ENCODE measurements around the gene SEPTIN3. TPM values are rescaled to one million over a fixed set of nuclear protein-coding genes. Genes with fewer than 3 reads are reported as not detected.

Gene SEPTIN3
- total RNA-seq, 1 donor from 2014 or later: 2.5 TPM

GRCh38 chr22:41987276-41987675 lies 18.0 kb downstream of the SEPTIN3 start:
- Histone ChIP-seq H3K36me3 (ENCODE audit: control insufficient read depth, insufficient read depth, low read length) (no peaks in the 10 kb centered on the region), H3K4me3 (ENCODE audit: low read depth, low read length) (no peak overlapping the region), H3K27me3 (ENCODE audit: control insufficient read depth, insufficient read depth, low read length) (no peaks in the 10 kb centered on the region)
- DNase-seq (ENCODE audit: low read depth): no peak
- no peak for TF ChIP-seq CTCF (IDR thresholded peaks at IDR 0.05; ENCODE audit: insufficient read depth, low read length, poor library complexity, severe bottlenecking)

GRCh38 chr22:41989246-41989645 lies 20.0 kb downstream of the SEPTIN3 start:
- DNase-seq (ENCODE audit: low read depth): no peak
- H3K27me3 ChIP-seq (ENCODE audit: control insufficient read depth, insufficient read depth, low read length): no peaks in the 10 kb centered on the region
- no peaks in the 10 kb centered on the region for H3K36me3 ChIP-seq (ENCODE audit: control insufficient read depth, insufficient read depth, low read length)
- no peak overlapping the region for H3K4me3 ChIP-seq (ENCODE audit: low read depth, low read length)
- TF ChIP-seq CTCF (IDR thresholded peaks at IDR 0.05; ENCODE audit: insufficient read depth, low read length, poor library complexity, severe bottlenecking): no peak

GRCh38 chr22:41991111-41991510 lies 21.9 kb downstream of the SEPTIN3 start:
- TF ChIP-seq CTCF (IDR thresholded peaks at IDR 0.05; ENCODE audit: insufficient read depth, low read length, poor library complexity, severe bottlenecking): no peak
- no peaks in the 10 kb centered on the region for H3K36me3 ChIP-seq (ENCODE audit: control insufficient read depth, insufficient read depth, low read length)
- no peaks in the 10 kb centered on the region for H3K27me3 ChIP-seq (ENCODE audit: control insufficient read depth, insufficient read depth, low read length)
- no peak overlapping the region for H3K4me3 ChIP-seq (ENCODE audit: low read depth, low read length)
- DNase-seq (ENCODE audit: low read depth): no peak

- TF ChIP-seq CTCF (IDR thresholded peaks at IDR 0.05; ENCODE audit: insufficient read depth, low read length, poor library complexity, severe bottlenecking): no peak
- Histone ChIP-seq H3K36me3 (ENCODE audit: control insufficient read depth, insufficient read depth, low read length) (no peaks in the 10 kb centered on the region), H3K4me3 (ENCODE audit: low read depth, low read length) (no peak overlapping the region), H3K27me3 (ENCODE audit: control insufficient read depth, insufficient read depth, low read length) (no peaks in the 10 kb centered on the region)
- no peak for DNase-seq (ENCODE audit: low read depth)
Measured at GRCh38 chr22:41992496-41992895, 23.3 kb downstream of the SEPTIN3 start.

- TF ChIP-seq CTCF (IDR thresholded peaks at IDR 0.05; ENCODE audit: insufficient read depth, low read length, poor library complexity, severe bottlenecking): no peak
- DNase-seq (ENCODE audit: low read depth): no peak
- no peak overlapping the region for H3K4me3 ChIP-seq (ENCODE audit: low read depth, low read length)
- H3K27me3 ChIP-seq (ENCODE audit: control insufficient read depth, insufficient read depth, low read length): no peaks in the 10 kb centered on the region
- no peaks in the 10 kb centered on the region for H3K36me3 ChIP-seq (ENCODE audit: control insufficient read depth, insufficient read depth, low read length)
Measured at GRCh38 chr22:41995211-41995610, 26.0 kb downstream of the SEPTIN3 start.

- Histone ChIP-seq H3K36me3 (ENCODE audit: control insufficient read depth, insufficient read depth, low read length) (no peaks in the 10 kb centered on the region), H3K27me3 (ENCODE audit: control insufficient read depth, insufficient read depth, low read length) (no peaks in the 10 kb centered on the region), H3K4me3 (ENCODE audit: low read depth, low read length) (no peak overlapping the region)
- no peak for DNase-seq (ENCODE audit: low read depth)
- no peak for TF ChIP-seq CTCF (IDR thresholded peaks at IDR 0.05; ENCODE audit: insufficient read depth, low read length, poor library complexity, severe bottlenecking)
Measured at GRCh38 chr22:41996826-41997225, 27.6 kb downstream of the SEPTIN3 start.

Measured in kidney epithelial cell (primary cell).